ENCODE results near the gene MAD1L1.

DNA sequence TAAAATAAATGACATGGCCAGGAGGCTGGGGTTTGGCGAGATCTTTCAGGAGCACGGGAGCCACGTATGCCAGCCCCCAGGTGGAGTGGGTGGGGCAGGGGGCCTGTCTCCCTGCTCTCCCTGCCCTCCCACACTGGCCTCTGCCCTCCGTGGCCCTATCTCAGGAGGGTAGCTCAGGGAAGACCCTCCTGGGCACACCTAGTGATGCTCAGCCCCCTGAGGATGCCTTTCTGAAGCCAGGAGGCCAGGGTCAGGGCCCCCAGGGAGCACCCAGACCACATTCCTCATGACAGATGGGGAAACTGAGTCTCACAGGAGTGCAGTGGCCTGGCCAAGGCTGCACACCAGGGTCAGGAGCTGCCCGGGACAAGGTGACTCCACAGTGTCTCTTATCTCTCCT lies 339.3 kb downstream of the MAD1L1 start:
- TF ChIP-seq, protein P1, sequence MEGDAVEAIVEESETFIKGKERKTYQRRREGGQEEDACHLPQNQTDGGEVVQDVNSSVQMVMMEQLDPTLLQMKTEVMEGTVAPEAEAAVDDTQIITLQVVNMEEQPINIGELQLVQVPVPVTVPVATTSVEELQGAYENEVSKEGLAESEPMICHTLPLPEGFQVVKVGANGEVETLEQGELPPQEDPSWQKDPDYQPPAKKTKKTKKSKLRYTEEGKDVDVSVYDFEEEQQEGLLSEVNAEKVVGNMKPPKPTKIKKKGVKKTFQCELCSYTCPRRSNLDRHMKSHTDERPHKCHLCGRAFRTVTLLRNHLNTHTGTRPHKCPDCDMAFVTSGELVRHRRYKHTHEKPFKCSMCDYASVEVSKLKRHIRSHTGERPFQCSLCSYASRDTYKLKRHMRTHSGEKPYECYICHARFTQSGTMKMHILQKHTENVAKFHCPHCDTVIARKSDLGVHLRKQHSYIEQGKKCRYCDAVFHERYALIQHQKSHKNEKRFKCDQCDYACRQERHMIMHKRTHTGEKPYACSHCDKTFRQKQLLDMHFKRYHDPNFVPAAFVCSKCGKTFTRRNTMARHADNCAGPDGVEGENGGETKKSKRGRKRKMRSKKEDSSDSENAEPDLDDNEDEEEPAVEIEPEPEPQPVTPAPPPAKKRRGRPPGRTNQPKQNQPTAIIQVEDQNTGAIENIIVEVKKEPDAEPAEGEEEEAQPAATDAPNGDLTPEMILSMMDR (conservative IDR thresholded peaks at IDR 0.05), result no peak
- TF ChIP-seq ZFX (IDR thresholded peaks at IDR 0.05), result no peak

Measured in C4-2B (cell line).